GM21360 (cell line): ENCODE data around the gene IZUMO4.

Source experiments
- ATAC-seq: cut with Tn5 transposase; IDR thresholded peaks from one replicate; pipeline ENCODE4 v1.9.1; 2021; ENCODE audit warnings: mild to moderate bottlenecking, moderate library complexity; ENCODE audit not compliant: unreplicated experiment

Gene IZUMO4

DNA sequence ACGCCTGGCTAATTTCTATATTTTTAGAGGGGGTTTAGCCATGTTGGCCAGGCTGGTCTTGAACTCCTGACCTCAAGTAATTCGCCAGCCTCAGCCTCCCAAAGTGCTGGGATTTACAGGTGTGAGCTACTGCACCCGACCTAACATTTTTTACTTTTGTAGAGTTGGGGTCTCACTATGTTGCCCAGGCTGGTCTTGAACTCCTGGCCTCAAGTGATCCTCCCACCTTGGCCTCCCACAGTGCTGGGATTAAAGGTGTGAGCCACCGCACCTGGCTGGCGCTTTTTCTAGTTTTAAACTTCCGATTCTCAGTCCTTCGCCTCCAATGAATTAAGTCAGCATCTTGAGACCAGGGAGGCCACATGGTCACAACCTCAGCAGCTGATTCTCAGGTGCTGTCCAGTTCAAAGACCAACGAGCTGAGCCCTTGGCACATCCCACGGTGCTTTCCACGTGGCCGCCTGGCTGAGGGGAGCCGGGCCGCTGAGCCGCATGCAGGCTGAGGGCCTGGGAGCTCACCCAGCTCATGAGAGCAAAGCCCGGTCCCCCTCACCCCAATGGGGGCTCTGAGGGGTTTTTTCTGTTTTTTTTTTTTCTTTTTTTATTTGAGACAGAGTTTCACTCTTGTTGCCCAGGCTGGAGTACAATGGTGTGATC lies 45.6 kb downstream of the IZUMO4 start:
- ATAC-seq, result no peak

GRCh38 chr19:2144190-2144589 lies 47.5 kb downstream of the IZUMO4 start:
- ATAC-seq, result no peak

- ATAC-seq, result no peak
These were observed 49.1 kb downstream of the IZUMO4 start for GRCh38 chr19:2145831-2146241.

DNA sequence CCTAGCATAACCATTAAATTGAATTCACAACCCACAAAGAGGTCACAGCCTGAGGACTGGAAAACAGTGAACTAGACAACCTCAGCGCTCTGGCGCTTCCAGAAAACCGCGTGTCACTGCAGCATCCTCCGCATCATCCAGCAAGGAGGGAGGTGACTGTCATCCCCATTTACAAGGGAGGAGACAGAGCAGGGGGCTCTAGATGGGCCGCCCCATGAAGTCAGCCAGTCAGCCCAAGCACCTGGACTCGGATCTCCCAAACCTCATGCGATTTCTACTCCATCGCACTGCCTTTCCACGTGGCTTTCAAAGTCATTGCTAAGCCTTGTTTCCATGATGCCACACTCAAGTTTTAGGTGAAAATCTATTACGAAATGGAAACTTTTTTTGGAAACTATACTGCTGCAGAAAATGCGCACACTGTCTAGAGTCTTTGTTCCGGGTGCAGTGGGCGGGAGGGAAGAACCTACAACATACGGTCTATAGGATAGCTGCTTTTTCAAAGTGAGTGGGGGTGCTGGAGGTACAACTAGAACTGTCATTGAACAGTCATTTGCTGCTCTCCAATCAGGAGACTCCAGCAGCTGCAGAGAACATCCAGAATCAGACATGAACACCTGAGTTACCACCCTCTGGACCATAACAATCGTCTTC lies 51.9 kb downstream of the IZUMO4 start:
- ATAC-seq, result no peak
